Measurements from ENCODE around the gene MAGEC3. TPM values are rescaled to one million over a fixed set of nuclear protein-coding genes. Genes with fewer than 3 reads are reported as not detected.

Gene MAGEC3
- total and polyA plus RNA-seq, 9 of the 15 experiments (the other 6 are each of a cell fraction or from before 2014, with no cell fraction given): 0.11 to 0.28 (median 0.17) TPM; not detected in 6

GRCh38 chrX:141894733-141895132, 56.6 kb downstream of the MAGEC3 start (continued):
- no peak for TF ChIP-seq THAP7 (CRISPR knock-in tag; IDR thresholded peaks at IDR 0.05)

GRCh38 chrX:141897690-141898089, 59.6 kb downstream of the MAGEC3 start:
- in situ Hi-C loops (cut with MboI): no loop called here
- POLR2A ChIA-PET: no interaction called here
- TF ChIP-seq SMARCB1 (IDR thresholded peaks at IDR 0.05; ENCODE audit: insufficient read length, low read depth): no peak
- no peak for TF ChIP-seq RBM15 (IDR thresholded peaks at IDR 0.05; ENCODE audit: insufficient read depth, low read length)
- TF ChIP-seq ZNF551 (CRISPR knock-in tag; IDR thresholded peaks at IDR 0.05): no peak
- TF ChIP-seq EP400 (IDR thresholded peaks at IDR 0.05): no peak
- no peak for TF ChIP-seq U2AF2 (optimal IDR thresholded peaks at IDR 0.05; ENCODE audit: low read depth, low read length)
- no peak for TF ChIP-seq PTRF (tag; IDR thresholded peaks at IDR 0.05)
- TF ChIP-seq SMARCC2 (IDR thresholded peaks at IDR 0.05; ENCODE audit: low read depth): no peak
- no peak for TF ChIP-seq XRCC4 (IDR thresholded peaks at IDR 0.05; ENCODE audit: extremely low read depth, insufficient read depth, insufficient read length)
- TF ChIP-seq HNRNPH1 (optimal IDR thresholded peaks at IDR 0.05; ENCODE audit: low read depth, low read length): no peak
- TF ChIP-seq NR2F6 (CRISPR knock-in tag; IDR thresholded peaks at IDR 0.05): no peak
- TF ChIP-seq, protein P1, sequence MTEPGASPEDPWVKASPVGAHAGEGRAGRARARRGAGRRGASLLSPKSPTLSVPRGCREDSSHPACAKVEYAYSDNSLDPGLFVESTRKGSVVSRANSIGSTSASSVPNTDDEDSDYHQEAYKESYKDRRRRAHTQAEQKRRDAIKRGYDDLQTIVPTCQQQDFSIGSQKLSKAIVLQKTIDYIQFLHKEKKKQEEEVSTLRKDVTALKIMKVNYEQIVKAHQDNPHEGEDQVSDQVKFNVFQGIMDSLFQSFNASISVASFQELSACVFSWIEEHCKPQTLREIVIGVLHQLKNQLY (CRISPR knock-in tag; conservative IDR thresholded peaks at IDR 0.05): no peak
- Histone ChIP-seq H3K9ac (ENCODE audit: insufficient read depth in 1 of 2, low read depth in 2 of 2, low read length in 2 of 2) (no peak overlapping the region), H4K20me1 (replicated peaks; ENCODE audit: control insufficient read depth, insufficient read depth, low read length) (no peaks in the 10 kb centered on the region), H3K4me1 (replicated peaks in 1 of 2; ENCODE audit: control insufficient read depth in 2 of 2, insufficient read depth in 2 of 2, low read length in 2 of 2) (no peaks in the 10 kb centered on the region), H3K4me2 (ENCODE audit: insufficient read depth, low read length) (no peak overlapping the region), H3K4me3 (no peak overlapping the region), H3K9me3 (replicated peaks; ENCODE audit: control insufficient read depth, insufficient read depth, low read depth, low read length) (no peaks in the 10 kb centered on the region), H3K36me3 (ENCODE audit: control insufficient read depth, insufficient read depth, low read length) (no peaks in the 10 kb centered on the region), H3K79me2 (ENCODE audit: control insufficient read depth, insufficient read depth, low read length) (no peaks in the 10 kb centered on the region), H3K27me3 (ENCODE audit: control insufficient read depth in 2 of 2, insufficient read depth in 2 of 2, low read length in 2 of 2) (no peaks in the 10 kb centered on the region), H2AFZ (ENCODE audit: low read depth, low read length) (no peak overlapping the region), H3K9me1 (ENCODE audit: control insufficient read depth, insufficient read depth, low read length) (no peaks in the 10 kb centered on the region), H3K27ac (ENCODE audit: extremely low read depth, low read depth, low read length) (no peak overlapping the region)
- no TSS peak for BruUV-seq (replicated peaks)
- 0% methylated on average over 2 of the region's 2 CpGs for WGBS (ENCODE audit: insufficient coverage, low coverage, missing lambda C conversion rate)
- no peak for DNase-seq (ENCODE audit: extremely low read depth in 1 of 4, low spot score in 3 of 4)
- no peak for ATAC-seq
- intact Hi-C loops (cut with micrococcal nuclease): no loop called here
- FAIRE-seq: no peak
- CTCF ChIA-PET (ENCODE audit: low intra/inter-chr PET ratio): no interaction called here

Measured in K562 (cell line).